Bronchial epithelial cell (primary cell): ENCODE data around the gene ERMARD. TPM values are rescaled to one million over a fixed set of nuclear protein-coding genes. Genes with fewer than 3 reads are reported as not detected.
A peak's percentile ranks its signal among the peaks of the same experiment; 100 is the strongest.

ENCODE experiments used
- DNase-seq: peaks from one replicate; pipeline ENCODE4 v3.0.0-alpha.2; 2010; ENCODE audit warnings: low read depth
- FAIRE-seq: peaks from 2 replicates; lab custom pipeline; 2011; peaks lifted over from hg19 to GRCh38; lab: Jason Lieb, UNC
- H3K27me3 ChIP-seq: 2 replicates; pipeline ENCODE4 v1.5.1; 2011; ENCODE audit warnings: low read length; ENCODE audit not compliant: control insufficient read depth, insufficient read depth
- H3K36me3 ChIP-seq: 2 replicates; pipeline ENCODE4 v1.5.1; 2011; ENCODE audit warnings: low read length; ENCODE audit not compliant: control insufficient read depth, insufficient read depth
- H3K4me3 ChIP-seq: 2 replicates; pipeline ENCODE4 v1.5.1; 2011; ENCODE audit warnings: mild to moderate bottlenecking, low read depth, low read length, control low read depth
- CTCF ChIP-seq: IDR thresholded peaks from 2 replicates; pipeline ENCODE4 v1.5.1; 2011; ENCODE audit warnings: mild to moderate bottlenecking, moderate library complexity, low read length, control low read depth, inconsistent platforms; ENCODE audit not compliant: insufficient read depth, severe bottlenecking
- total RNA-seq: library from RNA; depleted of rRNA; stranded (reverse); fragments of >200 nt; gene quantifications from 2 replicates; pipeline ENCODE4 v1.2.1, GENCODE V29; 2014

ERMARD gene
- total RNA-seq, 1 donor from 2014 or later, result 25.8 TPM

- FAIRE-seq, result no peak
- no peaks in the 10 kb centered on the region for H3K36me3 ChIP-seq
These were observed 28.8 kb upstream of the ERMARD start for GRCh38 chr6:169722362-169723199.

GRCh38 chr6:169723200-169723909 is 28.1 kb upstream of the ERMARD start:
- peak; percentile 39 for DNase-seq

More at GRCh38 chr6:169722362-169723199, 28.8 kb upstream of the ERMARD start:
- no peak for TF ChIP-seq CTCF
- Histone ChIP-seq H3K27me3 (no peaks in the 10 kb centered on the region), H3K4me3 (peak overlapping the region; percentile 64)
- peak; percentile 82 for DNase-seq

GRCh38 chr6:169723991-169724493 is 27.4 kb upstream of the ERMARD start:
- peak overlapping the region; percentile 57 for H3K4me3 ChIP-seq
- no peak for TF ChIP-seq CTCF
- H3K27me3 ChIP-seq, result no peaks in the 10 kb centered on the region
- no peak for DNase-seq
- H3K36me3 ChIP-seq, result no peaks in the 10 kb centered on the region
- FAIRE-seq, result no peak

More at GRCh38 chr6:169723200-169723909, 28.1 kb upstream of the ERMARD start:
- TF ChIP-seq CTCF, result no peak
- Histone ChIP-seq H3K36me3 (no peaks in the 10 kb centered on the region), H3K27me3 (no peaks in the 10 kb centered on the region), H3K4me3 (peak overlapping the region; percentile 64)
- no peak for FAIRE-seq

- no peaks in the 10 kb centered on the region for H3K36me3 ChIP-seq
- FAIRE-seq, result no peak
- no peak for DNase-seq
- peak within 1 kb of the TSS; percentile 64 for H3K4me3 ChIP-seq
- no peaks in the 10 kb centered on the region for H3K27me3 ChIP-seq
- no peak for TF ChIP-seq CTCF
These were observed 26.8 kb upstream of the ERMARD start, which contains the start of gene PHF10 for GRCh38 chr6:169724494-169725124. PHF10 (minus strand) TSS chr6:169724500; CDS start chr6:169723931, 569 bp downstream.

GRCh38 chr6:169725125-169726048 is 26.0 kb upstream of the ERMARD start:
- FAIRE-seq, result no peak
- H3K27me3 ChIP-seq, result no peaks in the 10 kb centered on the region
- H3K36me3 ChIP-seq, result no peaks in the 10 kb centered on the region
- DNase-seq, result peak; percentile 66
- TF ChIP-seq CTCF, result no peak
- peak overlapping the region; percentile 57 for H3K4me3 ChIP-seq
